GM12878 (cell line): ENCODE data around the gene ART5. TPM values are rescaled to one million over a fixed set of nuclear protein-coding genes. Genes with fewer than 3 reads are reported as not detected.
A peak's percentile ranks its signal among the peaks of the same experiment; 100 is the strongest.

Experiments
- ATAC-seq: fragments of 200-7000 bp; cut with Tn5 transposase; 3 replicates; pipeline ENCODE4 v1.9.1; 2020; ENCODE audit warnings: mild to moderate bottlenecking, moderate library complexity
- BruUV-seq: library from RNA; stranded (reverse); fragments of 400-500 nt; replicated peaks from 2 replicates; lab custom pipeline; 2021; lab: Mats Ljungman, UMichigan
- CTCF ChIA-PET: fragments of 300-600 bp; sonication (Branson Sonifier 250); formaldehyde crosslinking; extraction: SDS; loops from one replicate; lab custom pipeline; 2021; ENCODE audit warnings: inconsistent platforms; lab: Yijun Ruan, JAX
- POLR2A ChIA-PET: fragments of 350-600 bp; formaldehyde crosslinking; extraction: SDS; loops from one replicate; lab custom pipeline; 2021; ENCODE audit warnings: inconsistent platforms; lab: Charles Lee
- RAD21 ChIA-PET: fragments of 300-600 bp; sonication (Branson Sonifier 250); formaldehyde crosslinking; loops from one replicate; lab custom pipeline; 2023; ENCODE audit warnings: antibody characterized with exemption; ENCODE audit not compliant: unreplicated experiment; lab: Charles Lee
- SMC1A ChIA-PET: fragments of 300-600 bp; sonication (Branson Sonifier 250); formaldehyde crosslinking; loops from one replicate; lab custom pipeline; 2023; ENCODE audit not compliant: unreplicated experiment, uncharacterized antibody; lab: Charles Lee
- DNase-seq: peaks from one replicate; pipeline ENCODE4 v3.0.0-alpha.2; 2011; ENCODE audit warnings: low read depth, low spot score
- FAIRE-seq: peaks from 3 replicates; lab custom pipeline; 2011; peaks lifted over from hg19 to GRCh38; lab: Jason Lieb, UNC
- H2AFZ ChIP-seq: 2 replicates; pipeline ENCODE4 v1.6.0; 2011; ENCODE audit warnings: low read depth, low read length, control low read depth; ENCODE audit not compliant: control insufficient read depth
- H3K27ac ChIP-seq: 2 replicates; pipeline ENCODE4 v1.5.1; 2011; ENCODE audit warnings: control low read depth; ENCODE audit not compliant: control insufficient read depth, insufficient read depth
- H3K27me3 ChIP-seq, 2 experiments: replicated peaks in 1 of 2; 2 replicates each; pipeline versions ENCODE4 v1.6.0 to v1.6.1; 2011; ENCODE audit warnings: low read length in 1 of 2; ENCODE audit not compliant: control insufficient read depth in 2 of 2, insufficient read depth in 2 of 2
- H3K36me3 ChIP-seq, 2 experiments: 2 replicates each; pipeline ENCODE4 v1.5.1; 2011; ENCODE audit warnings: low read length in 1 of 2; ENCODE audit not compliant: control insufficient read depth in 2 of 2, insufficient read depth in 2 of 2
- H3K4me1 ChIP-seq: 2 replicates; pipeline ENCODE4 v1.6.1; 2011; ENCODE audit warnings: mild to moderate bottlenecking, low read length, moderate library complexity, mixed read lengths; ENCODE audit not compliant: control insufficient read depth, insufficient read depth
- H3K4me2 ChIP-seq: 2 replicates; pipeline ENCODE4 v1.6.0; 2011; ENCODE audit warnings: control low read depth; ENCODE audit not compliant: control insufficient read depth, insufficient read depth
- H3K4me3 ChIP-seq: fragments of 200-600 bp; sonication (generic); 2 replicates; pipeline ENCODE4 v1.5.1; 2016
- H3K79me2 ChIP-seq: 2 replicates; pipeline ENCODE4 v1.6.0; 2011; ENCODE audit warnings: low read length; ENCODE audit not compliant: control insufficient read depth, insufficient read depth
- H3K9ac ChIP-seq: 2 replicates; pipeline ENCODE4 v1.8.0; 2011; ENCODE audit warnings: low read length, control low read depth, mixed read lengths; ENCODE audit not compliant: control insufficient read depth, insufficient read depth
- H3K9me3 ChIP-seq: replicated peaks from 3 replicates; pipeline ENCODE4 v1.5.1; 2011; ENCODE audit warnings: mild to moderate bottlenecking, low read length; ENCODE audit not compliant: control insufficient read depth, insufficient read depth
- H4K20me1 ChIP-seq: 2 replicates; pipeline ENCODE4 v1.6.0; 2011; ENCODE audit not compliant: control insufficient read depth, insufficient read depth
- BACH1 ChIP-seq: fragments of 450-650 bp; IDR thresholded peaks from 2 replicates; pipeline ENCODE4 v1.6.1; 2017; ENCODE audit warnings: mild to moderate bottlenecking, borderline replicate concordance
- CBFB ChIP-seq: IDR thresholded peaks from 2 replicates; pipeline ENCODE4 v1.6.1; 2016; ENCODE audit warnings: antibody characterized with exemption, low read depth
- CBX5 ChIP-seq: sonication (generic); IDR thresholded peaks from 2 replicates; pipeline ENCODE4 v1.6.1; 2016; ENCODE audit warnings: low read depth, moderate library complexity, mild to moderate bottlenecking, inconsistent platforms
- CREB1 ChIP-seq: IDR thresholded peaks from 2 replicates; pipeline ENCODE4 v1.6.1; 2012; ENCODE audit warnings: low read depth, mild to moderate bottlenecking, inconsistent platforms
- DPF2 ChIP-seq: fragments of 450-650 bp; IDR thresholded peaks from 2 replicates; pipeline ENCODE4 v1.6.1; 2017; ENCODE audit warnings: mild to moderate bottlenecking
- LARP7 ChIP-seq: fragments of 450-650 bp; IDR thresholded peaks from 2 replicates; pipeline ENCODE4 v1.6.1; 2017; ENCODE audit warnings: mild to moderate bottlenecking
- NR2C2 ChIP-seq: IDR thresholded peaks from 2 replicates; pipeline ENCODE4 v1.6.1; 2011; ENCODE audit warnings: borderline replicate concordance, low read depth; ENCODE audit not compliant: control insufficient read depth, insufficient read length
- POLR2AphosphoS2 ChIP-seq: IDR thresholded peaks from 2 replicates; pipeline ENCODE4 v1.6.1; 2011; ENCODE audit warnings: low read depth, mild to moderate bottlenecking, low read length, improper control_type of control experiment, moderate library complexity
- SIX5 ChIP-seq: IDR thresholded peaks from 2 replicates; pipeline ENCODE4 v1.6.1; 2011; ENCODE audit warnings: mild to moderate bottlenecking, low read depth, low read length, moderate library complexity; ENCODE audit not compliant: severe bottlenecking
- SREBF1 ChIP-seq: IDR thresholded peaks from 2 replicates; pipeline ENCODE4 v1.6.1; 2012; ENCODE audit warnings: mild to moderate bottlenecking, low read length
- WGBS: methylation state at CpG from one replicate; pipeline ENCODE4 v1.1.6; 2016; ENCODE audit warnings: low lambda C conversion rate; ENCODE audit not compliant: insufficient replicate concordance, insufficient coverage; ENCODE audit errors: missing lambda C conversion rate; 5-methylcytosine and 5-hydroxymethylcytosine counted together
- in situ Hi-C: fragments of 300-500 bp; cut with MboI; formaldehyde crosslinking; loops from 9 replicates; pipeline ENCODE4 v1.14.3; 2018; ENCODE audit warnings: mixed read lengths
- intact Hi-C: fragments of 100-400 bp; cut with micrococcal nuclease; formaldehyde crosslinking; loops from one replicate; pipeline ENCODE4 v1.14.2; 2022; ENCODE audit not compliant: unreplicated experiment
- polyA plus RNA-seq, 11 experiments: library from polyadenylated mRNA; depleted of rRNA in 4 of 11; unstranded in 6 of 11; stranded (reverse) in 5 of 11; fragments of >200 nt; fragmentation: Nextera tagmentation in 4 of 11; fragmentation: Illumina TruSeq in 1 of 11; extraction: Ambion mirVana in 4 of 11; extraction: Trizol in 1 of 11; gene quantifications; 1 replicate in 1 of 11; 2 replicates in 10 of 11; pipeline versions ENCODE4 v1.2.1 to v1.2.3, GENCODE V29; 2011 to 2016; ENCODE audit warnings: inconsistent platforms in 2 of 11, missing spikeins in 2 of 11, low read depth in 1 of 11
- total RNA-seq, 4 experiments: library from RNA; depleted of rRNA in 3 of 4; stranded (reverse); fragments of >200 nt in 3 of 4; fragmentation: Illumina TruSeq in 1 of 4; extraction: Trizol in 1 of 4; gene quantifications; 2 replicates each; pipeline versions ENCODE4 v1.2.1 to v1.2.3, GENCODE V29; 2013 to 2021
- TF ChIP-seq, protein P1 (sequence below): fragments of 450-650 bp; IDR thresholded peaks from 2 replicates; pipeline ENCODE4 v1.6.1; 2016; ENCODE audit warnings: mild to moderate bottlenecking
- TF ChIP-seq, protein P2 (sequence below): IDR thresholded peaks from 2 replicates; pipeline ENCODE4 v1.6.1; 2012; ENCODE audit warnings: mild to moderate bottlenecking, low read depth, low read length
- TF ChIP-seq, protein P3 (sequence below): IDR thresholded peaks from 2 replicates; pipeline ENCODE4 v1.6.1; 2012; ENCODE audit warnings: low read length, inconsistent platforms
- TF ChIP-seq, protein P4 (sequence below): fragments of 450-650 bp; formaldehyde crosslinking; IDR thresholded peaks from 2 replicates; pipeline ENCODE4 v1.4.0; 2020; ENCODE audit warnings: mild to moderate bottlenecking, moderate library complexity

The ART5 gene
- total and polyA plus RNA-seq, 10 of the 15 experiments (the other 5 are each of a cell fraction or from before 2014, with no cell fraction given), result 0.06 TPM; not detected in 9

DNA sequence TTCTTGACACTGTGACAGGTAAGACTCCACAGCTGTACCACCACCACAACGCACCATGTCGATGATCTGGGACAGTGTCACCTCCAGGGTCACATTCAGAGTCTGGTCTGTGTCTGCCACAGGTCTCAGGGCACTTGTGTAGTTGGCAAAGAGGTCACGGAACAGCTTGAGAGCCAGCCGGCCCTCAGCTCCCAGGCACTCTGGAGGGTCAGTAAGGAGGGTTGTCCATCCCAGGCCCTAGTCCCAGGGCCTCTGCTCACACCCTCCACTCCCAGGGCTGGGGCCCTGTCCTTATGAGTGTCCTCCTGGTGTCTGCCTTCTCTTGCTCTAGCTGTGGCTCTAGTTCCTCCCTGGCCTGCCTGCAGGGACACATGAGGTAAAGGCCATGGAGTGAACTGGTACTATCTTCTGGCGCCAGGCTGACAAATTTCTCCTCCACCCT is 28.0 kb upstream of the ART5 start:
- FAIRE-seq (no peak), ATAC-seq (peak; percentile 35; the same call in 2 of the 3 replicates), DNase-seq (no peak)
- TF ChIP-seq DPF2 (no peak), NR2C2 (no peak), CBFB (no peak), CBX5 (no peak), SIX5 (no peak), POLR2AphosphoS2 (no peak), SREBF1 (no peak), LARP7 (no peak), CREB1 (no peak), BACH1 (no peak)
- TF ChIP-seq, protein P1, sequence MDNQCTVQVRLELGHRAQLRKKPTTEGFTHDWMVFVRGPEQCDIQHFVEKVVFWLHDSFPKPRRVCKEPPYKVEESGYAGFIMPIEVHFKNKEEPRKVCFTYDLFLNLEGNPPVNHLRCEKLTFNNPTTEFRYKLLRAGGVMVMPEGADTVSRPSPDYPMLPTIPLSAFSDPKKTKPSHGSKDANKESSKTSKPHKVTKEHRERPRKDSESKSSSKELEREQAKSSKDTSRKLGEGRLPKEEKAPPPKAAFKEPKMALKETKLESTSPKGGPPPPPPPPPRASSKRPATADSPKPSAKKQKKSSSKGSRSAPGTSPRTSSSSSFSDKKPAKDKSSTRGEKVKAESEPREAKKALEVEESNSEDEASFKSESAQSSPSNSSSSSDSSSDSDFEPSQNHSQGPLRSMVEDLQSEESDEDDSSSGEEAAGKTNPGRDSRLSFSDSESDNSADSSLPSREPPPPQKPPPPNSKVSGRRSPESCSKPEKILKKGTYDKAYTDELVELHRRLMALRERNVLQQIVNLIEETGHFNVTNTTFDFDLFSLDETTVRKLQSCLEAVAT, result no peak
- TF ChIP-seq, protein P2, sequence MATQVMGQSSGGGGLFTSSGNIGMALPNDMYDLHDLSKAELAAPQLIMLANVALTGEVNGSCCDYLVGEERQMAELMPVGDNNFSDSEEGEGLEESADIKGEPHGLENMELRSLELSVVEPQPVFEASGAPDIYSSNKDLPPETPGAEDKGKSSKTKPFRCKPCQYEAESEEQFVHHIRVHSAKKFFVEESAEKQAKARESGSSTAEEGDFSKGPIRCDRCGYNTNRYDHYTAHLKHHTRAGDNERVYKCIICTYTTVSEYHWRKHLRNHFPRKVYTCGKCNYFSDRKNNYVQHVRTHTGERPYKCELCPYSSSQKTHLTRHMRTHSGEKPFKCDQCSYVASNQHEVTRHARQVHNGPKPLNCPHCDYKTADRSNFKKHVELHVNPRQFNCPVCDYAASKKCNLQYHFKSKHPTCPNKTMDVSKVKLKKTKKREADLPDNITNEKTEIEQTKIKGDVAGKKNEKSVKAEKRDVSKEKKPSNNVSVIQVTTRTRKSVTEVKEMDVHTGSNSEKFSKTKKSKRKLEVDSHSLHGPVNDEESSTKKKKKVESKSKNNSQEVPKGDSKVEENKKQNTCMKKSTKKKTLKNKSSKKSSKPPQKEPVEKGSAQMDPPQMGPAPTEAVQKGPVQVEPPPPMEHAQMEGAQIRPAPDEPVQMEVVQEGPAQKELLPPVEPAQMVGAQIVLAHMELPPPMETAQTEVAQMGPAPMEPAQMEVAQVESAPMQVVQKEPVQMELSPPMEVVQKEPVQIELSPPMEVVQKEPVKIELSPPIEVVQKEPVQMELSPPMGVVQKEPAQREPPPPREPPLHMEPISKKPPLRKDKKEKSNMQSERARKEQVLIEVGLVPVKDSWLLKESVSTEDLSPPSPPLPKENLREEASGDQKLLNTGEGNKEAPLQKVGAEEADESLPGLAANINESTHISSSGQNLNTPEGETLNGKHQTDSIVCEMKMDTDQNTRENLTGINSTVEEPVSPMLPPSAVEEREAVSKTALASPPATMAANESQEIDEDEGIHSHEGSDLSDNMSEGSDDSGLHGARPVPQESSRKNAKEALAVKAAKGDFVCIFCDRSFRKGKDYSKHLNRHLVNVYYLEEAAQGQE, result no peak
- TF ChIP-seq, protein P3, sequence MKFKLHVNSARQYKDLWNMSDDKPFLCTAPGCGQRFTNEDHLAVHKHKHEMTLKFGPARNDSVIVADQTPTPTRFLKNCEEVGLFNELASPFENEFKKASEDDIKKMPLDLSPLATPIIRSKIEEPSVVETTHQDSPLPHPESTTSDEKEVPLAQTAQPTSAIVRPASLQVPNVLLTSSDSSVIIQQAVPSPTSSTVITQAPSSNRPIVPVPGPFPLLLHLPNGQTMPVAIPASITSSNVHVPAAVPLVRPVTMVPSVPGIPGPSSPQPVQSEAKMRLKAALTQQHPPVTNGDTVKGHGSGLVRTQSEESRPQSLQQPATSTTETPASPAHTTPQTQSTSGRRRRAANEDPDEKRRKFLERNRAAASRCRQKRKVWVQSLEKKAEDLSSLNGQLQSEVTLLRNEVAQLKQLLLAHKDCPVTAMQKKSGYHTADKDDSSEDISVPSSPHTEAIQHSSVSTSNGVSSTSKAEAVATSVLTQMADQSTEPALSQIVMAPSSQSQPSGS, result no peak
- TF ChIP-seq, protein P4, sequence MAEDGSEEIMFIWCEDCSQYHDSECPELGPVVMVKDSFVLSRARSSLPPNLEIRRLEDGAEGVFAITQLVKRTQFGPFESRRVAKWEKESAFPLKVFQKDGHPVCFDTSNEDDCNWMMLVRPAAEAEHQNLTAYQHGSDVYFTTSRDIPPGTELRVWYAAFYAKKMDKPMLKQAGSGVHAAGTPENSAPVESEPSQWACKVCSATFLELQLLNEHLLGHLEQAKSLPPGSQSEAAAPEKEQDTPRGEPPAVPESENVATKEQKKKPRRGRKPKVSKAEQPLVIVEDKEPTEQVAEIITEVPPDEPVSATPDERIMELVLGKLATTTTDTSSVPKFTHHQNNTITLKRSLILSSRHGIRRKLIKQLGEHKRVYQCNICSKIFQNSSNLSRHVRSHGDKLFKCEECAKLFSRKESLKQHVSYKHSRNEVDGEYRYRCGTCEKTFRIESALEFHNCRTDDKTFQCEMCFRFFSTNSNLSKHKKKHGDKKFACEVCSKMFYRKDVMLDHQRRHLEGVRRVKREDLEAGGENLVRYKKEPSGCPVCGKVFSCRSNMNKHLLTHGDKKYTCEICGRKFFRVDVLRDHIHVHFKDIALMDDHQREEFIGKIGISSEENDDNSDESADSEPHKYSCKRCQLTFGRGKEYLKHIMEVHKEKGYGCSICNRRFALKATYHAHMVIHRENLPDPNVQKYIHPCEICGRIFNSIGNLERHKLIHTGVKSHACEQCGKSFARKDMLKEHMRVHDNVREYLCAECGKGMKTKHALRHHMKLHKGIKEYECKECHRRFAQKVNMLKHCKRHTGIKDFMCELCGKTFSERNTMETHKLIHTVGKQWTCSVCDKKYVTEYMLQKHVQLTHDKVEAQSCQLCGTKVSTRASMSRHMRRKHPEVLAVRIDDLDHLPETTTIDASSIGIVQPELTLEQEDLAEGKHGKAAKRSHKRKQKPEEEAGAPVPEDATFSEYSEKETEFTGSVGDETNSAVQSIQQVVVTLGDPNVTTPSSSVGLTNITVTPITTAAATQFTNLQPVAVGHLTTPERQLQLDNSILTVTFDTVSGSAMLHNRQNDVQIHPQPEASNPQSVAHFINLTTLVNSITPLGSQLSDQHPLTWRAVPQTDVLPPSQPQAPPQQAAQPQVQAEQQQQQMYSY, result no peak
- WGBS, result 96% methylated on average over 5 of the region's 5 CpGs
- Histone ChIP-seq H3K27ac (no peak overlapping the region), H2AFZ (no peak overlapping the region), H3K27me3 (no peaks in the 10 kb centered on the region), H3K4me2 (no peak overlapping the region), H3K9me3 (no peaks in the 10 kb centered on the region), H3K4me1 (no peaks in the 10 kb centered on the region), H3K79me2 (no peaks in the 10 kb centered on the region), H3K9ac (no peak overlapping the region), H3K4me3 (no peak overlapping the region), H3K36me3 (peaks cover 9 to 18% of the 10 kb centered on the region in 2 experiments), H4K20me1 (no peaks in the 10 kb centered on the region)
- CTCF ChIA-PET, result no interaction called here
- POLR2A ChIA-PET, result no interaction called here
- SMC1A ChIA-PET, result no interaction called here
- no TSS peak for BruUV-seq
- RAD21 ChIA-PET, result no interaction called here
- in situ Hi-C loops, result no loop called here
- intact Hi-C loops, result no loop called here
